ENCODE data around the gene HSD3B2. TPM values are rescaled to one million over a fixed set of nuclear protein-coding genes. Genes with fewer than 3 reads are reported as not detected.
"Not testable (repeated sequence)": the region's sequence is repeated elsewhere in the genome, so short reads cannot be mapped to it uniquely, and the experiment has no call there.

Gene HSD3B2
- total RNA-seq, 4 donors from 2014 or later, result 3.9 TPM; not detected in 3

- no peaks in the 10 kb centered on the region for H3K36me3 ChIP-seq
- no peak for DNase-seq (ENCODE audit: low spot score in 2 of 2)
- TF ChIP-seq POLR2A (IDR thresholded peaks at IDR 0.05) (no peak), CTCF (IDR thresholded peaks at IDR 0.05) (no peak), EP300 (IDR thresholded peaks at IDR 0.05) (no peak)
- H3K4me1 ChIP-seq, result no peaks in the 10 kb centered on the region
- H3K9me3 ChIP-seq, result no peaks in the 10 kb centered on the region
- H3K27ac ChIP-seq, result no peak overlapping the region
- no peak overlapping the region for H3K4me3 ChIP-seq
- 85 to 93% methylated on average over 1 of the region's 1 CpG for WGBS, 2 donors
- no peaks in the 10 kb centered on the region for H3K27me3 ChIP-seq
Measured at GRCh38 chr1:119376594-119376993, 38.4 kb upstream of the HSD3B2 start.

- not testable (repeated sequence) for H3K27me3 ChIP-seq; H3K36me3 ChIP-seq; H3K4me3 ChIP-seq; H3K27ac ChIP-seq; H3K4me1 ChIP-seq; H3K9me3 ChIP-seq; DNase-seq (ENCODE audit: low spot score in 2 of 2)
- WGBS, 2 donors, result 81 to 82% methylated on average over 2 of the region's 2 CpGs
Measured at GRCh38 chr1:119377594-119377993, 37.4 kb upstream of the HSD3B2 start.

GRCh38 chr1:119379117-119379516 lies 35.8 kb upstream of the HSD3B2 start:
- H3K4me3 ChIP-seq, result no peak overlapping the region

GRCh38 chr1:119380304-119380703 lies 34.6 kb upstream of the HSD3B2 start:
- no peaks in the 10 kb centered on the region for H3K36me3 ChIP-seq
- no peaks in the 10 kb centered on the region for H3K9me3 ChIP-seq
- H3K4me1 ChIP-seq, result no peaks in the 10 kb centered on the region
- no peak for DNase-seq (ENCODE audit: low spot score in 2 of 2)
- no peak for TF ChIP-seq CTCF (IDR thresholded peaks at IDR 0.05)
- TF ChIP-seq POLR2A (IDR thresholded peaks at IDR 0.05), result no peak
- TF ChIP-seq EP300 (IDR thresholded peaks at IDR 0.05), result no peak
- H3K4me3 ChIP-seq, result no peak overlapping the region
- no peaks in the 10 kb centered on the region for H3K27me3 ChIP-seq
- WGBS, 2 donors, result 71 to 77% methylated on average over 2 of the region's 2 CpGs
- no peak overlapping the region for H3K27ac ChIP-seq

More at GRCh38 chr1:119379117-119379516, 35.8 kb upstream of the HSD3B2 start:
- no peaks in the 10 kb centered on the region for H3K36me3 ChIP-seq
- no peaks in the 10 kb centered on the region for H3K27me3 ChIP-seq
- no peak overlapping the region for H3K27ac ChIP-seq
- no peak for DNase-seq (ENCODE audit: low spot score in 2 of 2)
- no peaks in the 10 kb centered on the region for H3K9me3 ChIP-seq
- 90 to 95% methylated on average over 1 of the region's 1 CpG for WGBS, 2 donors
- TF ChIP-seq EP300 (IDR thresholded peaks at IDR 0.05) (no peak), CTCF (IDR thresholded peaks at IDR 0.05) (no peak), POLR2A (IDR thresholded peaks at IDR 0.05) (no peak)
- H3K4me1 ChIP-seq, result no peaks in the 10 kb centered on the region

- DNase-seq (ENCODE audit: low spot score in 2 of 2), result no peak
- no peak overlapping the region for H3K4me3 ChIP-seq
- no peak overlapping the region for H3K27ac ChIP-seq
- H3K4me1 ChIP-seq, result no peaks in the 10 kb centered on the region
- TF ChIP-seq EP300 (IDR thresholded peaks at IDR 0.05), result no peak
- TF ChIP-seq CTCF (IDR thresholded peaks at IDR 0.05), result no peak
- TF ChIP-seq POLR2A (IDR thresholded peaks at IDR 0.05), result no peak
- H3K9me3 ChIP-seq, result no peaks in the 10 kb centered on the region
- no peaks in the 10 kb centered on the region for H3K36me3 ChIP-seq
- 96 to 97% methylated on average over 5 of the region's 5 CpGs for WGBS, 2 donors
- no peaks in the 10 kb centered on the region for H3K27me3 ChIP-seq
Measured at GRCh38 chr1:119380983-119381662, 33.8 kb upstream of the HSD3B2 start.
